Stimulated activated CD8-positive, alpha-beta memory T cell treated with anti-CD3 and anti-CD28 coated beads, Interleukin-4, amount 100 ng/mL, for 1 hour (primary cell): Measurements from ENCODE around the gene SMTNL1.

Experiments used
- DNase-seq, 2 donors: peaks; one replicate each; pipeline ENCODE4 v3.0.0-alpha.2; 2020; ENCODE audit warnings: low read depth in 2 of 2, low spot score in 1 of 2

SMTNL1 gene

DNA sequence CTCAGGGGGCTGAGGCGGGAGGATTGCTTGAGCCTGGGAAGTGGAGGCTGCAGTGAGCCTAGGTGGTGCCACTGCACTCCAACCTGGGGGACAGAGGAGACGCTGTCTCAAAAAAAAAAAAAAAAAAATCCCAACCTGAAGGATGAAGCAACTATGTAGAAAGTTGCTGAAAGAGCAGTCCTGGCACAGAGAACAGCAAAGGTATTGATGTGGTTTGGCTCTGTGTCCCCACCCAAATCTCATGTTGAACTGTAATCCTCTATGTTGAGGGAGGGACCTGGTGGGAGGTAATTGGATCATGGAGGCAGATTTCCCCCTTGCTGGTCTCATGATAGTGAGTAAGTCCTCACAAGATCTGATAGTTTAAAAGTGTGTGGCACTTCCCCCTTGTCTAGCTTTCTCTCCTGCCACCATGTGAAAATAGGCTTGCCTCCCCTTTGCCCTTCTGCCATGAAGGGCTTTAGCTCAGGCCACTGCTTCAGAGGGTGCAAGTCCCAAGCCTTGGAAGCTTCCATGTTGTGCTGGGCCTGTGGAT lies 49.4 kb downstream of the SMTNL1 start:
- no peak for DNase-seq

GRCh38 chr11:57588046-57588710 lies 50.8 kb downstream of the SMTNL1 start:
- DNase-seq, result no peak

DNA sequence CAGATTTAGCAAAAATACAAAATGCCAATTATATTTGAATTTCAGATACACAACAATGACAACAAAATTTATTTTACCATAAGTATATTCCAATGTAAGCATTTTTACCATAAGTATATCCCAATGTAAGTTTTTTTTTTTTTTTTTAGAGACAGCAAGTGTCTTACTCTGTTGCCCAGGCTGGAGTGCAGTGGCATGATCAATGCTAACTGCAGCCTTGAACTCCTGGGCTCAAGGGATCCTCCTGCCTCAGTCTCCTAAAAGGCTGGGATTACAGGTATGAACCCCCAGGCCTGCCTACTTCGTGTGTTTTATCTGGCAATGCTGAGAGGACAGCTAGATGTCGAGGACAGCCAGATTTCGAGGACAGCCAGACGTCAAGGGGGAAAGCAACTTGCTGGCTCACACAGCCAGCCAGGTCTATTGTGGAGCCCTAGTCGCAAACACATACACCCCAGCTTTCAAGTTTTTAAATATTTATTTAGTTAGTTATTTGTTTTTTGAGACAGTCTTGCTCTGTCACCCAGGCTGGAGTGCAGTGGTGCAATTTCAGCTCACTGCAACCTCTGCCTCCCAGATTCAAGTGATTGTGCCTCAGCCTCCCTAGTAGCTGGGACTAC lies 59.0 kb downstream of the SMTNL1 start:
- no peak for DNase-seq

- DNase-seq, result no peak
These were observed 60.1 kb downstream of the SMTNL1 start, which contains the start of gene SERPING1 for GRCh38 chr11:57597461-57597915. Gene SERPING1 (plus strand): TSS chr11:57597685. CDS start chr11:57598271, 586 bp downstream.

DNA sequence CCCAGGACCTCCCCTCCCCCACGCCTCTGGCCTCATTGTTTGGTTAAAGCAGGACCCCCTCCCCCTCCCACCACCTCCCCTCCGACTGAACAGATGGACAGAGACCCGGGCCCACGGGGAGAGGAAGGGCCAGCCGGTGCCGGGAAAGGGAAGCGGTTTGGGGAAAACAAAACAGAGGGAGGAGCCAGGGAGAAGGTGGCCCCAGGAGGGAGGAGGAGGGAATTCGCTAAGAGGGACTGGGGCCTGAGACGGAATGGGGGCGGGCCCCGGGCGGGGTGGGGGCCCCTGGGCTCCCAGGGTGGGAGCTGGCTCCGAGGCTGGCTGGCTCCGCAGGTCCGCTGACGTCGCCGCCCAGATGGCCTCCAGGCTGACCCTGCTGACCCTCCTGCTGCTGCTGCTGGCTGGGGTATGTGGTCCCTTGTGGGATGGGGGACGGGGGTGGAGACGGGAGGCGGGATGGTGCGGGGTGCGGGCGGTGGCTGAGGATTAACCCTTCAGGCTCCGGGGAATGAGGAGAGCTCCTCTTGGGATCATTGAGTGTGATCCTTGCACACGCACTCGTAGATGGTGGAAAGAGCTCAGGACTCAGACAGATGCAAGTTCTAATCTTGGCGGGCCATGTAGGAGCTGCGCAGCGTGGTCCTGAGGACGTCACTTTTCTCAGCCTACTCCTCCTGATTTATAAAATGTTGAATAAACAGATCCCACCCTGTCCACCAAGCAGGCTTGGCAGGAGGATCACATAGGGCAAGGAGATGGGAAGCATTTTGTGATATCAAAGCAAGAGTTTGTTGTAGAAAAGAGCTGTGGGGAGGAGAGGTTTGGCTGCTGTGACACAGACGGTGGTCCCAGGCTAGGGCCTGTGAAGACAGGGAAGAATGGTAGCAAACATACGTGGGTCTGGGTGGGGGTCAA lies 60.8 kb downstream of the SMTNL1 start:
- DNase-seq, result no peak

DNA sequence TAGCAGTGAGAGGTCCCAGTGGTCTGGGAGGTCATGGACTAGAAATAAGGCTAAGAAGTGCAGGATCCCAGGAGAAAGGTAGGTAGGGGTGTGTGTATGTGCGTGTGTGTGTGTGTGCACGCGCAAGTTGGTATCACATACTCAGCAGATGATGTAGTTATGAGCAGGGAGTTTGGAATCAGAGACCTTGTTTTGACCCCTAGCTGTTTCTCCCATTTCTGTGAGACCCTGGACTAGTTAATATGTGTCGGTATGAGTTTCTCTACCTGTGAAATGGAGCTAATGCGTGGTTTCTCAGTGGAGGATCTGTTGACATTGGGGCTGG lies 61.4 kb downstream of the SMTNL1 start:
- DNase-seq, result no peak

- no peak for DNase-seq
These were observed 62.0 kb downstream of the SMTNL1 start for GRCh38 chr11:57599381-57599780.
